ENCODE data around the gene CACNG1.

DNA sequence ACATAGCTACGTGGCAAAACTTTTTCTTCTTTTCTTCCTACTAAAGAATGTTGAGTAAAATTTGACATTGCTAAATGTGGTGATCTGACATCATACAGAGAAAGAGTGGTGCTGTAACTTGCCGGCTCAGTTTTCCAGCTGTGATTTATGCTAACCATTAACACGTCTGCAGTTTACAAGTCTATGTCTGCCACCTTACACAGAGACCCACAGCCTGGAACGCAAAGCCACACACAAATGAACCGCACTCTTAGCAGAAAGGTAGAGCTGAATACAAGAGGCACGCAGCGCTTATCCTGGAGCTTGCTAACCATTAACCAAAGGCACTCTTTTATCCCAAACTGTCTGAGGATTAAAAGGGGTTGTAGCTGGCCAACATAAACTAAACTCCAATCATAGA lies 31.9 kb downstream of the CACNG1 start:
- TF ChIP-seq, protein P1, sequence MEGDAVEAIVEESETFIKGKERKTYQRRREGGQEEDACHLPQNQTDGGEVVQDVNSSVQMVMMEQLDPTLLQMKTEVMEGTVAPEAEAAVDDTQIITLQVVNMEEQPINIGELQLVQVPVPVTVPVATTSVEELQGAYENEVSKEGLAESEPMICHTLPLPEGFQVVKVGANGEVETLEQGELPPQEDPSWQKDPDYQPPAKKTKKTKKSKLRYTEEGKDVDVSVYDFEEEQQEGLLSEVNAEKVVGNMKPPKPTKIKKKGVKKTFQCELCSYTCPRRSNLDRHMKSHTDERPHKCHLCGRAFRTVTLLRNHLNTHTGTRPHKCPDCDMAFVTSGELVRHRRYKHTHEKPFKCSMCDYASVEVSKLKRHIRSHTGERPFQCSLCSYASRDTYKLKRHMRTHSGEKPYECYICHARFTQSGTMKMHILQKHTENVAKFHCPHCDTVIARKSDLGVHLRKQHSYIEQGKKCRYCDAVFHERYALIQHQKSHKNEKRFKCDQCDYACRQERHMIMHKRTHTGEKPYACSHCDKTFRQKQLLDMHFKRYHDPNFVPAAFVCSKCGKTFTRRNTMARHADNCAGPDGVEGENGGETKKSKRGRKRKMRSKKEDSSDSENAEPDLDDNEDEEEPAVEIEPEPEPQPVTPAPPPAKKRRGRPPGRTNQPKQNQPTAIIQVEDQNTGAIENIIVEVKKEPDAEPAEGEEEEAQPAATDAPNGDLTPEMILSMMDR (IDR thresholded peaks at IDR 0.05; ENCODE audit: extremely low read depth in 1 of 2, insufficient read depth in 1 of 2, low read depth in 1 of 2, low read length in 2 of 2) = no peak
- TF ChIP-seq EZH2 (IDR thresholded peaks at IDR 0.05; ENCODE audit: borderline replicate concordance, low read depth, low read length, severe bottlenecking) (no peak), POLR2A (IDR thresholded peaks at IDR 0.05; ENCODE audit: low read depth, low read length) (no peak), POLR2AphosphoS5 (IDR thresholded peaks at IDR 0.05; ENCODE audit: insufficient read depth, low read depth, low read length) (no peak), MYC (IDR thresholded peaks at IDR 0.05; ENCODE audit: low read depth, low read length) (no peak)
- TF ChIP-seq, protein P2, sequence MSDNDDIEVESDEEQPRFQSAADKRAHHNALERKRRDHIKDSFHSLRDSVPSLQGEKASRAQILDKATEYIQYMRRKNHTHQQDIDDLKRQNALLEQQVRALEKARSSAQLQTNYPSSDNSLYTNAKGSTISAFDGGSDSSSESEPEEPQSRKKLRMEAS (IDR thresholded peaks at IDR 0.05; ENCODE audit: insufficient read depth, insufficient read length) = no peak

All from endothelial cell of umbilical vein (primary cell).